NOMO-1 treated with dmso at 0.1 percent for 144 hours (cell line): Measurements from ENCODE around the gene TRIM25.

Experiments
- DNase-seq: peaks from one replicate; lab custom pipeline; 2025; ENCODE audit not compliant: unreplicated experiment; lab: John Stamatoyannopoulos, UW

Gene TRIM25

GRCh38 chr17:56868716-56869115, 45.1 kb downstream of the TRIM25 start:
- no peak for DNase-seq

DNA sequence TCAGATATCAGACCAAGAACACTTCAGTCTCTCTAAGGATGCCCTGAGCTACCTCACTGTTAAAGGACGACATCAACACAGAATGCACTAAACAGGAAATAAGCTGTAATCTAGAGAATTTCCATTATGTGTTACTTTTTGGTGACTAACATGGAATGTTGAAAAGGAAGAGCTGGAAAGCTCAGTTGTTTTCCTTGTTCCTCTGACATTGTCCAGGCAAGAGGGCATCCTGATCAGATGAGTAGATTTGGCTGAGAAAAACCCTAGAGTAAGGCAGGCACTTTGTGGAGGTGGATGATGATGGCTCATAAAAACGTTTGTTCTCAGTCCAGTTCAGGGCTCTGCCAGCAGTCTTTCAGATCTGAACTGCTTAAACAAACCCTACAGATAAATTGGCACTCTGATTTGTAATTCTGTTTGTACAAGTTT, 45.9 kb downstream of the TRIM25 start:
- no peak for DNase-seq

DNA sequence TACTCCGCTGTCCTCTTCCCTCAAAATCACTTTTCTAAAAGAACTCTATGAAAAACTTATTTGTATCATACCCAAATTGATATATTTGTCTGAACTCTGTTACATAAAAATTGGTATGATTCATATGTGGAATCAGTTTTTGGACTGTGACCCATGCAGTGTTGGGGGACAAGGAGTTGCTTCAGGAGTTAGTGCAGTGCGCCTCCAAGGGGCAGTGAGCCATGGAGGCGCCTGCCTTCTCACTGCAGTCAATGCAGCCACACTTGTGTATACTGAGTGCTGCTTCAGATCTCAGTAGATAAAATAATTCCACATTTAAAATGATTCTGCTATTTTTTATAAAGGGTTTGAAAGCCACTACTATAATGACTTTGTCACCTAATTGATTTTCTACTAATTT, 47.4 kb downstream of the TRIM25 start:
- no peak for DNase-seq

DNA sequence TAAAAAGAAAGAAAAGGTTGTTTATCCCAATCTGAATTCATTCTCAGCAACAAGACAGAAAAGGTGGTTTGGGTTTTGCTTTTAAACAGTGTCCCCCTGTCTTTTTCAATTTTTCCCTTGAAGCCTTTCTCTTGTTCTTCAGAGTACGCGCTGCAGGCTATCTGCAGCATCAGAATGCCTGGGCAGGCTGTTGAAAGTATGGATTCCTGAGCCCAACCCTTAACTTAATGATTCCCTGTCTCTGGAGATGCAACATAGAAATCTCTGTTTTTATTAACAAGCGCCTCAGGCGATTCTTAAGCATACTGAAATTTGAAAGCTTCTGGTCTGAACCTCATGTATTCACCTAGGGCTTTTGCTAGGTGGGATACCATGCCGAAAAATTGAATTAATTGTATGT, 47.8 kb downstream of the TRIM25 start:
- no peak for DNase-seq

DNA sequence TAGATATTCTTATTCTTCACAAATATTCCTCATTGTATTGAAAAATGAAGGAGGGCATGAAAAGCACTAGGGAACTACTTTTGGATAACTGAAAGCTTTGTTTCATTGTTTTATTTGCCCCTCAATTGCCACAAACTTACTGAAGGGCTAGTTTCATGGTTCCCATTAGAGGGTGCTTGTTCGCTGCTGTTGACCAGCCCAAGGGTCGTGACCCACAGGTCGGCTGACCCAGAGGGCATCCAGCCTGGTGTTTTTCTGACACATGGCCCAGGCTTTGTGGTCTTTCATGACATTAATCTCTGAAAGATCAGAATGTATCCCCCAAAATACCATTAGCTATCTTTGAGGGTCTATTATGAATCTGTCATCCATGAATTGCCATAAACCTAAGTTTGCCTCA, 49.9 kb downstream of the TRIM25 start:
- DNase-seq = no peak

GRCh38 chr17:56861899-56862298, 52.0 kb downstream of the TRIM25 start:
- no peak for DNase-seq

- DNase-seq = no peak
Measured at GRCh38 chr17:56851008-56851407, 62.8 kb downstream of the TRIM25 start.

DNA sequence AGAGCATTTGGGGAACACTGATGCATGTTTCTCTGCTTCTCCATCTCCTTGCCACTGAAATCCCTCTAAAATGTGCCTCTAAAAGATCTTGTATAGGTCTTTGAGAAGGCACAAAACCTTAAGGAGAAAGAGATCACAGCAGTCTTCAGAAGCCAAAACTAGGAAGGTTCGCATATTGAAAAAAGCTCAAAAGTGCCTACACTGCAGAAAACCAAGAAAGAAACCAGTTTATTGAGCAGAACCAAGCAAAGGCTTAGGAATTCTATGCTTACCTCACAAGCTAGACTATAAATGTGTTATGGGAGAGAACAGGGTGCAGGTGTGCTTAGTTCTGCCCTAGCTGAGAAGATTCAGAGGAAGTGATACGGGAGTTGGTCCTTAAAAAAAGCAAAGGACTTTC, 63.3 kb downstream of the TRIM25 start:
- DNase-seq = no peak

DNA sequence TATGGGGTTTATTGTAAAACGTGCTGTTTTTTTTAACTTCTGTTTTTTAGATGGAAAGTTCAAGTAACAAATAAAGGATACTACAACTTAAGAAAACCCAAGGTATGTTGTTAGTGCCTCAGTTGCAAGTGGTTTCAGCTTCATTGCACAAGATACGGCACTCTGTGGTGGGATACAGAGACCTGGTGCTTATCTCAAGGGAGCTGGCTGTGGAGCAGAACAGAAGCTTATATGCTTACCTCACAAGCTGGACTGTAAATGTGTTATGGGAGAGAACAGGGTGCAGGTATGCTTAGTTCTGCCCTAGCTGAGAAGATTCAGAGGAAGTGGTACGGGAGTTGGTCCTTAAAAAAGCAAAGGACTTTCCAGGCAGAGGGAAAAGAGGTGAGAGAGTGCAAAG, 64.7 kb downstream of the TRIM25 start:
- no peak for DNase-seq

GRCh38 chr17:56847106-56847505, 66.7 kb downstream of the TRIM25 start:
- DNase-seq = no peak

DNA sequence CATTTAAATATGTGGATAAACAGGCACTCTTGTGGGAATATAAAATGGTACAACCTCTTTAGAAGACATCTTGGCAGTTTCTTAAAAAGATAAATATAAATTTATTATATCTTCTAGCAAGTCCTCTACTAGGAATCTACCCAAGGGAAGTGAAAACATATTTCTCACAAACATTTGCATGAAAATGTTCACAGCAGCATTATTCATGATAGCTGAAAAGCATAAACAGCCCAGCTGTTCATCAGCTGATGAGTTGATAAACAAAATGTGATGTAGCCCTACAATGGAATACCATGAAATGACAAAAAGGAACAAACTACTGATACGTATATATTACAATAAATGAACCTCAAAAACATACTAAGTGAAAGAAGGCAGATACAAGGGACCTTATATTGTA, 67.9 kb downstream of the TRIM25 start:
- no peak for DNase-seq

- DNase-seq = no peak
Measured at GRCh38 chr17:56842577-56842976, 71.3 kb downstream of the TRIM25 start.

GRCh38 chr17:56838687-56839086, 75.2 kb downstream of the TRIM25 start:
- DNase-seq = no peak
